ENCODE results near the gene ATRAID. TPM values are rescaled to one million over a fixed set of nuclear protein-coding genes. Genes with fewer than 3 reads are reported as not detected.

Gene ATRAID
- total and polyA plus RNA-seq, 2 donors = 134 to 174 TPM

DNA sequence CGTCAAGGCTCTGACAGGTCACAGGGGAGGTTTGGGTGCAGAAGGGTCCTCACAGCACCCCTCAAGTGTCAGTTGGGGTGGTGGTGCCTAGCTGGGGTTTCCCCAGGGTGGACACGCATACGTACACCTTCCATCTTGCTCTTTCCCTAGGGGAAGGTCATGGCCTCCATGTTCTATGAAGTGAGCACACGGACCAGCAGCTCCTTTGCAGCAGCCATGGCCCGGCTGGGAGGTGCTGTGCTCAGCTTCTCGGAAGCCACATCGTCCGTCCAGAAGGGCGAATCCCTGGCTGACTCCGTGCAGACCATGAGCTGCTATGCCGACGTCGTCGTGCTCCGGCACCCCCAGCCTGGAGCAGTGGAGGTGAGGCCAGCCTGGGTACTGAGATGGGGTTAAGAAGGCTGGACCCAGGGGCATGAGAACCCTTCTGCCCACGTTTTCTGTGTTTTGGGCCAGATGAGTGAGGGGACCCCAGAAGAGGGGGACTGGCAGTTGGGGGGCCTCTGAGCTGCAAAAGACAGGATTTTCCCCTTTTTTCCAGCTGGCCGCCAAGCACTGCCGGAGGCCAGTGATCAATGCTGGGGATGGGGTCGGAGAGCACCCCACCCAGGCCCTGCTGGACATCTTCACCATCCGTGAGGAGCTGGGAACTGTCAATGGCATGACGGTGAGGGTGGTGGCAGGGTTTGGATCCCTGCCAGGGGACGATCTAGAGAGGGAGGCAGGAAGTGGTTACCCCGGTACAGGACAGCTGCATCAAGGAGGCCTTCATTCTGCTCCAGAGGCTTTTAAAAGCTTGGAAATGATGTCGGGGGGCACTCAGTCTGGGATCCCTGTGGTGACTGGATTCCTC lies 30.1 kb downstream of the ATRAID start:
- Histone ChIP-seq H3K36me3 (ENCODE audit: insufficient read depth) (peaks cover 11% of the 10 kb centered on the region), H3K4me1 (ENCODE audit: insufficient read depth) (no peaks in the 10 kb centered on the region), H3K27ac (ENCODE audit: low read depth) (no peak overlapping the region), H3K4me3 (ENCODE audit: low read depth, low read length) (no peak overlapping the region)
- WGBS = 82% methylated on average over 24 of the region's 24 CpGs
- no peak for DNase-seq (ENCODE audit: extremely low spot score)

DNA sequence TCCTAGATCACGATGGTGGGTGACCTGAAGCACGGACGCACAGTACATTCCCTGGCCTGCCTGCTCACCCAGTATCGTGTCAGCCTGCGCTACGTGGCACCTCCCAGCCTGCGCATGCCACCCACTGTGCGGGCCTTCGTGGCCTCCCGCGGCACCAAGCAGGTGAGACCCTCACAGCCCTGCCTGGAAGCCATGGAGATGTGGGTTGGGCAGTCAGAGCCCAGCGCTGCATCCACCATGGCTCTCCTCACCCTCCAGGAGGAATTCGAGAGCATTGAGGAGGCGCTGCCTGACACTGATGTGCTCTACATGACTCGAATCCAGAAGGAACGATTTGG lies 30.7 kb downstream of the ATRAID start:
- no peak overlapping the region for H3K4me3 ChIP-seq (ENCODE audit: low read depth, low read length)
- H3K4me1 ChIP-seq (ENCODE audit: insufficient read depth) = no peaks in the 10 kb centered on the region
- DNase-seq (ENCODE audit: extremely low spot score) = no peak
- 95% methylated on average over 16 of the region's 16 CpGs for WGBS
- no peak overlapping the region for H3K27ac ChIP-seq (ENCODE audit: low read depth)
- H3K36me3 ChIP-seq (ENCODE audit: insufficient read depth) = peaks cover 11% of the 10 kb centered on the region

DNA sequence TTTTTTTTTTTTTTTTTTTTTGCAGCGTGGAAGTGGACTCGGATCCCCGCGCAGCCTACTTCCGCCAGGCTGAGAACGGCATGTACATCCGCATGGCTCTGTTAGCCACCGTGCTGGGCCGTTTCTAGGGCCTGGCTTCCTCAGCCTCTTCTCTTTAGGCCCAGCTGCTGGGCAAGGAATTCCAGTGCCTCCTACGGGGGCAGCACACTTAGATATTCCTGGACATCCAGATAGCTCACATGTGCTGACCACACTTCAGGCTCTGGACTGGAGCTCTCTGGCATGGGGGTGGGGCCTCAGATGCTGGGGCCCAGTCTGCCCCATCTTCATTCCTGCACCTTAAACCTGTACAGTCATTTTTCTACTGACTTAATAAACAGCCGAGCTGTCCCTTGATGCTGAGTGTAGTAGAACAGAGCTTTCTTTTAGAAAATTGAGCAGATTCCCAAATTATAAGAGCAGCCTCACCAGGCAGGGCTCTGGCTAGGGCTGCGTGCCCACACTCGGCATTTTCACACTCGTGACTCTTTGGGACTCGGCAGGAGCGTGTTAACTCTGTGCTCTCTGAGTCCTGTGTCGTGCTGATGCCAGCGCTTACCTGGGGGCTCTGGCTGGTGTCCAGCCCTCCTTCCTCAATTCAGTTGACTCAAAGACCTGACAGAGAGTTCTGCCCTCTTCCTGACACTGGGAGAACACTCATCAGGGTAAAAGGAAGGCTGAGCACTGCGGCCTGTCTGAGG lies 31.7 kb downstream of the ATRAID start:
- H3K27ac ChIP-seq (ENCODE audit: low read depth) = no peak overlapping the region
- no peaks in the 10 kb centered on the region for H3K4me1 ChIP-seq (ENCODE audit: insufficient read depth)
- WGBS = 87% methylated on average over 19 of the region's 19 CpGs
- H3K4me3 ChIP-seq (ENCODE audit: low read depth, low read length) = no peak overlapping the region
- peaks cover 5% of the 10 kb centered on the region for H3K36me3 ChIP-seq (ENCODE audit: insufficient read depth)
- no peak for DNase-seq (ENCODE audit: extremely low spot score)

DNA sequence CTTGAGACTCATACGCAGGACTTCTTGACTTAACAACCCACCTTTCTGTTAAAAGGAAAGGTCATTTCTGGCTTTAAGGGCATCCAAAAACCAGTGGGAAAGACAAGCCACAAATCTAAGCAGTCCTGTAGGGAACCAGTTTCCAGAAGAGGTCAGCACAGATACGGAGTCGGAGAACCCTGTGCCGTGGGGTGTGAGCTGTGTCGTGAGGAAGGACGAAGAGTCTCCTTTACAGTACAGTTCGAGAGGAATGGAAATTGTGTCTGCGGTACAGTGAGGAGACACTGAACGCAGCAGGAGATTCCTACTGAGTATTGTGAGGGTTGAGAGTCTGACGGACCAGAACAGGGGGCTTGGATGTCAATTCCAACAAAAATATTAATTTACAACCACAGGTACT lies 33.3 kb downstream of the ATRAID start:
- H3K36me3 ChIP-seq (ENCODE audit: insufficient read depth) = peaks cover 5% of the 10 kb centered on the region
- no peak overlapping the region for H3K4me3 ChIP-seq (ENCODE audit: low read depth, low read length)
- DNase-seq (ENCODE audit: extremely low spot score) = no peak
- H3K27ac ChIP-seq (ENCODE audit: low read depth) = no peak overlapping the region
- 69% methylated on average over 10 of the region's 10 CpGs for WGBS
- no peaks in the 10 kb centered on the region for H3K4me1 ChIP-seq (ENCODE audit: insufficient read depth)

DNA sequence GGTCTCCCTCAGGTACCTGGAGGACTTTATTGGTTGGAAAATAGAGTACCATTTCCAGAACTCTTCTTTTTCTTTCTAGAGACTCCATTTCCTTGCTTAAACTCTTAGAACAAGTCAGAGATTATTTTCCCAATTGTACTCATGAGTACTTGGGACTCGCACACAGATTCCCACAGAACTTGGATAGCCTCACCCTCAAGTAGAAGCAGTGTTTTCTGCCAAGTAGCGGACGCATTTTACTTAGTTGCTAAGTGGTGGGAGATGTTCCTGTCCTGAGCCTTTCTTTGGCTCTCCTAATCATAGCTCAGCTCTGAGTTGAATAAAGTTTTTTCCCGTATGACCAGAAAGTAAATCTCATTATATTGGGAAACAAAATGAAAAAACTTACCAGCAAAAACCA lies 33.8 kb downstream of the ATRAID start:
- no peak overlapping the region for H3K27ac ChIP-seq (ENCODE audit: low read depth)
- 71% methylated on average over 4 of the region's 4 CpGs for WGBS
- peaks cover 4% of the 10 kb centered on the region for H3K36me3 ChIP-seq (ENCODE audit: insufficient read depth)
- no peaks in the 10 kb centered on the region for H3K4me1 ChIP-seq (ENCODE audit: insufficient read depth)
- DNase-seq (ENCODE audit: extremely low spot score) = no peak
- H3K4me3 ChIP-seq (ENCODE audit: low read depth, low read length) = no peak overlapping the region

DNA sequence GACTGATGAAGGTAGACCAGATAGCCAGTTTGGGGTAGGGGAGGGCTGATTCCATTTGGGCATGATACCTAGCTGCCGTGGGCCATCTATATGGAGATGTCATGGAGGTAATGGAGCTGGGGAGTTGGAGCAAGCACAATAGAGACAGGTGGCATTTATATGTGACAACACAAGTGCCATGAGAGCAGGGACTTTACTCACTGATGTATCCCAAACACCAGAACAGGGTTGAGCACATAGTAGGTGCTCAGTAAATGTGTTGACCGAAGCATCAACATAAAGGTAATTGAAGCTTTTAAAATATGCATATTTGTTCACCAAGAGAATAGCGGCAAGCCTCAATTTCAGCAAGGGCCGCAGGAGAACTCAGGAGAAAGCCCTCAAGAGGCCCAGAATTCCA lies 36.1 kb downstream of the ATRAID start:
- no peaks in the 10 kb centered on the region for H3K4me1 ChIP-seq (ENCODE audit: insufficient read depth)
- H3K36me3 ChIP-seq (ENCODE audit: insufficient read depth) = peaks cover 4% of the 10 kb centered on the region
- 81% methylated on average over 4 of the region's 4 CpGs for WGBS
- H3K4me3 ChIP-seq (ENCODE audit: low read depth, low read length) = no peak overlapping the region
- no peak for DNase-seq (ENCODE audit: extremely low spot score)
- no peak overlapping the region for H3K27ac ChIP-seq (ENCODE audit: low read depth)

DNA sequence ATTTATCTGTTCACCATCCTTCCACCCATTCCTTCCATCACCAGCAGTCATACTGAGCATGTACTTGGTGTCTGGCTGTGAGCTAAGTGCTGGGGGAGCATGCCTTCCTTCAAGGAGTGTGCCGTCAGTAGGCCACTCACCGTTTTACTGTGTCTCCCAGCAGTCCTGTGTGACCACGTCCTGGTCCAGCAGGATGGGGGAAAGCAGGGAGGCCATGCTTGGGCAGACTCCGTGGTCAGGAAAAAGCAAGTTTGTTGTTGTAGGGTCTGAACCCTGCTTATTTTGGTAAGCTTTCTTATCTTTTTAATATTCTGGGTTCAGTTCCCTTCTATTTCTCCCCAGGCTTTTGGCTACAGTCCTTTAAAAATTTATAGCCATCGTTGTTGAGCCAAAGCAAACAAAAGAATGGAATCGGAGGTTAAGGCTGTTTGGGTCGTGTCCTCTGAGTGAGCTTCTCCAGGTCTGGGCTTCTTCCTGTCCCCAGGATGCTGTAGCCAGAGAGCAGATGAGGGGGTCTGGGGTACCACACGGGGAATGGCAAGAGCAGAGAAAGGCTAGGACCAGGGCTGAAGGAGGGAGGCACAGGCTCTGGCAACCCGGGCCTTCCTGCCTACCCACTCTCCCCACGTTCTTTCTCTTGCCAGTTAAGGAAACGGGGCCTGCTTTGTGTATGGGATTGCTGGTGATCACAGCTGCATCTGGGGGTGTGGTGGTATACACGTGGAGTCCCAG lies 37.5 kb downstream of the ATRAID start:
- no peaks in the 10 kb centered on the region for H3K36me3 ChIP-seq (ENCODE audit: insufficient read depth)
- H3K4me3 ChIP-seq (ENCODE audit: low read depth, low read length) = no peak overlapping the region
- no peaks in the 10 kb centered on the region for H3K4me1 ChIP-seq (ENCODE audit: insufficient read depth)
- H3K27ac ChIP-seq (ENCODE audit: low read depth) = no peak overlapping the region
- DNase-seq (ENCODE audit: extremely low spot score) = no peak
- WGBS = 45% methylated on average over 12 of the region's 12 CpGs

DNA sequence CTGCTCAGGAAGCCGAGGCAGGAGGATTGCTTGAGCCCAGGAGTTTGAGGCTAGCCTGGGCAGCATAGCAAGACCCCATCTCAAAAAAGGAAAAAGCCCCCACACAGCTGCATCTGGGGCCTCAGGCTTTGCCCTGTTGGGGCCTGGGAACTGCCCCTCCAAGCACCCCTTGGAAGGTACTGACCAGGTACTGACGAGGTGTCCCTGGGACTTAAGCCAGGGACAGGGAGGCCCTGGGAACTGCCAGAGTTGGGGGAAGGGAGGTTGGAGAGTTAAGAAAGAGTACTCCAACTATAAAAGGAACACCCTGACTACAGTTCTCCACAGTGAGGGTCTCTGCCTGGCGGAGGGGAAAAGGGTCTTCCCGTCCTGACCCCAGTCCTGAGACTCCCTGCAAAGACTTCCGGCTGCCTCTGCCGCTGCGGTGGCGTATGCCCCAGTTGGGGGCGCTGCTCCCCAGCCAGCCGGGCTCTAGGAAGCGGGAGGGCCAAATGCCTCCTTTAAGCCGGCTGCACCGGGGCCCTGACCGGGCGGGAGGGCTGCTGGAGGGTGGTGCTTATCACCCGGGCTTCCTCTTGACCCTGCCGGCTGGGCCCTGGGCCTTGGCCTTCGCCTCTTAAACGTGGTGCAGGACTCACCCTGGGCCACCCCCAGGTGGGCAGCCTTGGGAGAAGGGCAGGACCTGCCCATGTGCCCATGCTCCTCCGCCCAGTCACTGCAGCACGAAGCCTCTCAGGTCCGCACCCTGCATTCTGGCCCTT lies 38.2 kb downstream of the ATRAID start:
- no peak for DNase-seq (ENCODE audit: extremely low spot score)
- H3K4me3 ChIP-seq (ENCODE audit: low read depth, low read length) = no peak overlapping the region
- no peaks in the 10 kb centered on the region for H3K36me3 ChIP-seq (ENCODE audit: insufficient read depth)
- H3K4me1 ChIP-seq (ENCODE audit: insufficient read depth) = no peaks in the 10 kb centered on the region
- 25% methylated on average over 22 of the region's 22 CpGs for WGBS
- H3K27ac ChIP-seq (ENCODE audit: low read depth) = no peak overlapping the region

DNA sequence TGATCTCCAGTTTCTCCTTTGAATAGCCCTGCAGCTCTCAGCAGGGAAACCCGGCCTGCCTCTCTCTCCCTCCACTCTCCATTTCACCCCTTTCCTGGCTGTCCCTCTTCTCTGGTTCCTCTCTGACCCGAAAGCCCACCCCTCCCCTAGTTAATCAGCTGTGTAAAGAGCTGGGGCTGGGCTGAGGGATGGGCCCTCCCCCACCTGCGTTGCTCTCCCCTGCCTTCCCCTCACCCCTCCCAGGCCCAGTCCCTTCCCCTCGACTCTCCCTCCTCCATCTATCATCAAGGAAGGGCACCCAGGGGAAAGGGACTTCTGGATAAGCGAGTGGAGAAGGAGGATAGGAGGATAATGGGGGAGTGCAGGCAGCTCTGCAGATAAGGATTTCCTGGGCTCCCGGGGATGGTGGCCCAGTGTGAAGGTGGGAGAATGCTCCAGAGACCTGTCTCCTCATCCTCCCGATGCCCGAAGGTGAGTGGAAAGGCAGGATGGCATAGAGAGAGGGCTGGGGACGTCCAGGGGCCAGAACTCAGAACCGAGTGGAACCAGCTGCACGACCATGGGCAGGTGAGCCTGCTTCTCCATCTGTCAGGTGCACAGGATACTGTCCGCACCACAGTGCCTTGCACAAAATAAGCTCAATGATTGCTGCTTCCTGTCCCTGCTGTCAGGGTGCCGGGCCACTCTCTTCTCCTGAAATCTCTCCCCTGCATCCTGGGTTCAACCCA lies 39.0 kb downstream of the ATRAID start:
- no peak overlapping the region for H3K27ac ChIP-seq (ENCODE audit: low read depth)
- H3K4me3 ChIP-seq (ENCODE audit: low read depth, low read length) = no peak overlapping the region
- no peaks in the 10 kb centered on the region for H3K4me1 ChIP-seq (ENCODE audit: insufficient read depth)
- H3K36me3 ChIP-seq (ENCODE audit: insufficient read depth) = no peaks in the 10 kb centered on the region
- no peak for DNase-seq (ENCODE audit: extremely low spot score)
- 56% methylated on average over 13 of the region's 13 CpGs for WGBS

DNA sequence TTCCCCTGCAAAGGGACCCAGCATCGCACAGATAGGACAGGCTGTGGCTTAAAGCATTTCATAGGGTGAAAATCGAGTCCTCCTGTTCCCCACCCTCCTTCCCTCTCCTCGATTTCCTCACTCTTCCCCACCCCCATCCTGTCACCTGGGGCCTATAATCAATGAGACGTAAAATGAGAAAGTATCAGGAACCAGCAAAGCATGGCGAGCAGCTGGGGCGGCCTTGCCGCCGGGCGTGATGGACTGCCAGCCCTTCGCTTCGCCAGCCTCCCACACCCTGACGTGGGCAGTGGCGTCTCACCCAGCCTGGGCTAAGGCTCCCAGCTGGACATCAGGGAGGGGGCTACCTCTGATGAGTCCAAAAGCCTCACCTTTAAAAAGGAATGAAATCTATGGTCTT lies 39.9 kb downstream of the ATRAID start:
- Histone ChIP-seq H3K27ac (ENCODE audit: low read depth) (no peak overlapping the region), H3K4me1 (ENCODE audit: insufficient read depth) (no peaks in the 10 kb centered on the region), H3K36me3 (ENCODE audit: insufficient read depth) (no peaks in the 10 kb centered on the region), H3K4me3 (ENCODE audit: low read depth, low read length) (no peak overlapping the region)
- no peak for DNase-seq (ENCODE audit: extremely low spot score)
- 72% methylated on average over 13 of the region's 13 CpGs for WGBS

DNA sequence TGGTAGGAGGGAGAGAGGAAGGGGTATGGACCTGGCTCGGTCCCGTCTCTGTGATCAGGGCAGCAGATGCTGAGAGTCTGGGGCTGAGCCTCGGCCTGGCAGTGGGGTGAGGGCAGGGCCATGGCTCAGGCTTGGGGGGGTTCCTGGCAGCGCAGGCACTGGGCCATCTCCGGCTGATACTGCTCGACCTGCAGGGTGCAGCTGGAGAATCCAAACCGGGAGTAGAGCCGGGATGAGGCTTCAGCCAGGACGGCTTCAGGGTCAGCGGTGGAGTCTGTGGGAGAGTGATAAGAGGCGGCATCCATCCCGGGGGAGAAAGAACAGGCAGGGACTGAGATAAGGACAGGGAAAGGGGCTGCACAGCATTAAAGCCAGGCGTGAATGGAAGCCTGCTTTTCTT lies 43.3 kb downstream of the ATRAID start:
- no peak for DNase-seq (ENCODE audit: extremely low spot score)
- Histone ChIP-seq H3K27ac (ENCODE audit: low read depth) (no peak overlapping the region), H3K36me3 (ENCODE audit: insufficient read depth) (no peaks in the 10 kb centered on the region), H3K4me1 (ENCODE audit: insufficient read depth) (no peaks in the 10 kb centered on the region), H3K4me3 (ENCODE audit: low read depth, low read length) (no peak overlapping the region)
- 30% methylated on average over 13 of the region's 13 CpGs for WGBS

DNA sequence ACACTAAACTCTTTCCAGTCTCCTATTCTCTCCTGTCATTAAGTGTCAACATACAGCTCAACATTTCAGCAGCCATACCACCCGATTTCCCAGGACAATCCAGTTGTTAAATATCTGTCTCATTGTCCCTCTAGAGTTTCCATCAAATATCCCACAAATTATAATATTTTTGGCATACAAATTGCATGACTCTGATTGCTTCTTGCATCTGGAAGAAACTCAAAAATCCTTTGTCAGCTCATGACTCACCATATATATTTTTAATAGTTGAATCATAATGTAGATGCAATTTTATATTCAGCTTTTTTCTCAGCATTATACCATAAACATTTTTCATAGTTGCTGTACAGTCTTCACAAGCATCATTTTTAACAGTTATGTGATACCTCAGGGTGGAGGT lies 43.8 kb downstream of the ATRAID start:
- no peak overlapping the region for H3K27ac ChIP-seq (ENCODE audit: low read depth)
- no peaks in the 10 kb centered on the region for H3K36me3 ChIP-seq (ENCODE audit: insufficient read depth)
- DNase-seq (ENCODE audit: extremely low spot score) = no peak
- no peak overlapping the region for H3K4me3 ChIP-seq (ENCODE audit: low read depth, low read length)
- H3K4me1 ChIP-seq (ENCODE audit: insufficient read depth) = no peaks in the 10 kb centered on the region
- 31% methylated on average over 1 of the region's 1 CpG for WGBS
